ENCODE data around the gene PARVB. TPM values are rescaled to one million over a fixed set of nuclear protein-coding genes. Genes with fewer than 3 reads are reported as not detected.

Gene PARVB
- total RNA-seq, 4 donors from 2014 or later: 27.7 to 88.5 (median 41.7) TPM

GRCh38 chr22:44133161-44133560, 109.1 kb downstream of the PARVB start:
- TF ChIP-seq CTCF (IDR thresholded peaks at IDR 0.05) (no peak), POLR2A (IDR thresholded peaks at IDR 0.05) (no peak)
- H3K27me3 ChIP-seq: no peaks in the 10 kb centered on the region
- no peak overlapping the region for H3K27ac ChIP-seq
- no peaks in the 10 kb centered on the region for H3K4me1 ChIP-seq
- H3K9me3 ChIP-seq: peaks cover 0 to 6% of the 10 kb centered on the region in 2 donors
- H3K4me3 ChIP-seq: no peak overlapping the region
- H3K36me3 ChIP-seq: no peaks in the 10 kb centered on the region
- intact Hi-C loops (cut with DNase I; ENCODE audit: low total_unique reads): no loop called here
- no peak for DNase-seq

- Histone ChIP-seq H3K4me1 (no peaks in the 10 kb centered on the region), H3K9me3 (peaks cover 0 to 6% of the 10 kb centered on the region in 2 donors), H3K27ac (no peak overlapping the region), H3K4me3 (no peak overlapping the region), H3K36me3 (no peaks in the 10 kb centered on the region), H3K27me3 (no peaks in the 10 kb centered on the region)
- intact Hi-C loops (cut with DNase I; ENCODE audit: low total_unique reads): no loop called here
- TF ChIP-seq CTCF (IDR thresholded peaks at IDR 0.05): no peak
- TF ChIP-seq POLR2A (IDR thresholded peaks at IDR 0.05): no peak
- no peak for DNase-seq
Measured at GRCh38 chr22:44133901-44134571, 109.9 kb downstream of the PARVB start.

GRCh38 chr22:44136112-44136511, 112.0 kb downstream of the PARVB start:
- H3K36me3 ChIP-seq: no peaks in the 10 kb centered on the region
- no peak for TF ChIP-seq CTCF (IDR thresholded peaks at IDR 0.05)
- no peak for TF ChIP-seq POLR2A (IDR thresholded peaks at IDR 0.05)
- intact Hi-C loops (cut with DNase I; ENCODE audit: low total_unique reads): no loop called here
- H3K27me3 ChIP-seq: no peaks in the 10 kb centered on the region
- no peak for DNase-seq
- H3K27ac ChIP-seq: no peak overlapping the region
- peaks cover 0 to 6% of the 10 kb centered on the region in 2 donors for H3K9me3 ChIP-seq
- no peak overlapping the region for H3K4me3 ChIP-seq
- H3K4me1 ChIP-seq: no peaks in the 10 kb centered on the region

- no peaks in the 10 kb centered on the region for H3K36me3 ChIP-seq
Measured at GRCh38 chr22:44136786-44137185, 112.7 kb downstream of the PARVB start.

More at GRCh38 chr22:44136786-44137185, 112.7 kb downstream of the PARVB start:
- no peaks in the 10 kb centered on the region for H3K27me3 ChIP-seq
- H3K9me3 ChIP-seq: peaks cover 0 to 6% of the 10 kb centered on the region in 2 donors
- no peak overlapping the region for H3K27ac ChIP-seq
- H3K4me1 ChIP-seq: no peaks in the 10 kb centered on the region
- H3K4me3 ChIP-seq: no peak overlapping the region
- intact Hi-C loops (cut with DNase I; ENCODE audit: low total_unique reads): no loop called here
- DNase-seq: no peak
- TF ChIP-seq POLR2A (IDR thresholded peaks at IDR 0.05) (no peak), CTCF (IDR thresholded peaks at IDR 0.05) (no peak)

Data from uterus (tissue), 4 donors.